H9 (cell line): ENCODE measurements around the gene TTC27. TPM values are rescaled to one million over a fixed set of nuclear protein-coding genes. Genes with fewer than 3 reads are reported as not detected.

Experiments
- DNase-seq: peaks from one replicate; pipeline ENCODE4 v3.0.0-alpha.2; 2017
- H2AFZ ChIP-seq: one replicate; pipeline ENCODE4 v1.6.1; 2013; ENCODE audit warnings: mild to moderate bottlenecking, low read length, control low read depth, moderate library complexity
- H2AK5ac ChIP-seq: 2 replicates; pipeline ENCODE4 v1.6.1; 2013; ENCODE audit warnings: low read length, control low read depth, mixed read lengths; ENCODE audit not compliant: insufficient read length
- H2BK120ac ChIP-seq: one replicate; pipeline ENCODE4 v1.6.1; 2013; ENCODE audit warnings: low read depth, mild to moderate bottlenecking, low read length, control low read depth, inconsistent platforms; ENCODE audit not compliant: poor library complexity, severe bottlenecking
- H2BK12ac ChIP-seq: 2 replicates; pipeline ENCODE4 v1.6.1; 2013; ENCODE audit warnings: low read length, control low read depth, mixed read lengths, low read depth; ENCODE audit not compliant: insufficient read length
- H2BK15ac ChIP-seq: 2 replicates; pipeline ENCODE4 v1.6.1; 2013; ENCODE audit warnings: low read depth, low read length, control low read depth
- H2BK20ac ChIP-seq: one replicate; pipeline ENCODE4 v1.6.1; 2013; ENCODE audit warnings: low read depth, mild to moderate bottlenecking, low read length, control low read depth, inconsistent platforms; ENCODE audit not compliant: poor library complexity, severe bottlenecking
- H2BK5ac ChIP-seq: 2 replicates; pipeline ENCODE4 v1.6.1; 2013; ENCODE audit warnings: low read length, control low read depth, mixed read lengths; ENCODE audit not compliant: insufficient read length
- H3K14ac ChIP-seq: 2 replicates; pipeline ENCODE4 v1.6.1; 2013; ENCODE audit warnings: low read length, control low read depth; ENCODE audit not compliant: insufficient read depth
- H3K18ac ChIP-seq: 2 replicates; pipeline ENCODE4 v1.6.1; 2013; ENCODE audit warnings: low read depth, mild to moderate bottlenecking, mixed read lengths, low read length, control low read depth; ENCODE audit not compliant: insufficient read length
- H3K23ac ChIP-seq: 2 replicates; pipeline ENCODE4 v1.6.1; 2013; ENCODE audit warnings: low read length, control low read depth, mixed read lengths, low read depth; ENCODE audit not compliant: insufficient read length
- H3K23me2 ChIP-seq: 2 replicates; pipeline ENCODE4 v1.6.1; 2013; ENCODE audit warnings: low read depth, mild to moderate bottlenecking, mixed read lengths, low read length, control low read depth; ENCODE audit not compliant: insufficient read length, poor library complexity, severe bottlenecking
- H3K27ac ChIP-seq: 2 replicates; pipeline ENCODE4 v1.5.1; 2013; ENCODE audit warnings: low read length, control low read depth, mixed read lengths, low read depth; ENCODE audit not compliant: insufficient read length
- H3K27me3 ChIP-seq: 2 replicates; pipeline ENCODE4 v1.6.1; 2013; ENCODE audit warnings: low read length, control low read depth, inconsistent platforms; ENCODE audit not compliant: insufficient read depth
- H3K4ac ChIP-seq: 2 replicates; pipeline ENCODE4 v1.6.1; 2013; ENCODE audit warnings: low read depth, mild to moderate bottlenecking, control low read depth, inconsistent platforms, low read length, moderate library complexity
- H3K4me1 ChIP-seq: 2 replicates; pipeline ENCODE4 v1.6.1; 2013; ENCODE audit warnings: low read length, control low read depth, inconsistent platforms; ENCODE audit not compliant: insufficient read depth
- H3K4me2 ChIP-seq: 2 replicates; pipeline ENCODE4 v1.6.1; 2013; ENCODE audit warnings: low read length, control low read depth, mixed read lengths; ENCODE audit not compliant: insufficient read length, insufficient read depth
- H3K56ac ChIP-seq: 2 replicates; pipeline ENCODE4 v1.6.1; 2013; ENCODE audit warnings: low read depth, mild to moderate bottlenecking, mixed read lengths, low read length, control low read depth; ENCODE audit not compliant: insufficient read length
- H3K79me1 ChIP-seq: 2 replicates; pipeline ENCODE4 v1.6.1; 2013; ENCODE audit warnings: low read depth, mild to moderate bottlenecking, moderate library complexity, low read length, control low read depth, inconsistent platforms; ENCODE audit not compliant: insufficient read depth, poor library complexity, severe bottlenecking
- H3K79me2 ChIP-seq: 2 replicates; pipeline ENCODE4 v1.6.1; 2013; ENCODE audit warnings: low read length, control low read depth, inconsistent platforms; ENCODE audit not compliant: insufficient read depth
- H3K9ac ChIP-seq: 2 replicates; pipeline ENCODE4 v1.6.1; 2013; ENCODE audit warnings: low read length, control low read depth, mixed read lengths; ENCODE audit not compliant: insufficient read length; ENCODE audit errors: extremely low read depth
- H3K9me3 ChIP-seq: one replicate; pipeline ENCODE4 v1.6.1; 2013; ENCODE audit warnings: low read depth, low read length, inconsistent platforms; ENCODE audit not compliant: control insufficient read depth
- H3T11ph ChIP-seq: one replicate; pipeline ENCODE4 v1.6.1; 2013; ENCODE audit warnings: mild to moderate bottlenecking, low read length, control low read depth, inconsistent platforms
- H4K20me1 ChIP-seq: one replicate; pipeline ENCODE4 v1.6.1; 2013; ENCODE audit not compliant: control insufficient read depth, insufficient read length, insufficient read depth
- H4K5ac ChIP-seq: 2 replicates; pipeline ENCODE4 v1.6.1; 2013; ENCODE audit warnings: low read depth, mild to moderate bottlenecking, mixed read lengths, low read length, control low read depth; ENCODE audit not compliant: insufficient read length
- H4K8ac ChIP-seq: replicated peaks from 2 replicates; pipeline ENCODE4 v1.6.1; 2013; ENCODE audit warnings: low read length, control low read depth, mixed read lengths, low read depth; ENCODE audit not compliant: insufficient read length
- H4K91ac ChIP-seq: 2 replicates; pipeline ENCODE4 v1.6.1; 2013; ENCODE audit warnings: low read depth, mild to moderate bottlenecking, moderate library complexity, mixed read lengths, low read length, control low read depth; ENCODE audit not compliant: insufficient read length
- H3K27ac Mint-ChIP-seq, 3 experiments: 2 replicates in 2 of 3; 3 replicates in 1 of 3; pipeline ENCODE4 v1.8.0; 2020 to 2021; ENCODE audit warnings: mixed read lengths in 3 of 3, mild to moderate bottlenecking in 1 of 3, moderate library complexity in 1 of 3
- H3K27me3 Mint-ChIP-seq: 2 replicates; pipeline ENCODE4 v1.8.0; 2021; ENCODE audit warnings: low read depth, mild to moderate bottlenecking, moderate library complexity, mixed read lengths
- H3K36me3 Mint-ChIP-seq, 3 experiments: 2 replicates in 2 of 3; 3 replicates in 1 of 3; pipeline ENCODE4 v1.8.0; 2020 to 2021; ENCODE audit warnings: low read depth in 3 of 3, mixed read lengths in 3 of 3; ENCODE audit not compliant: insufficient read depth in 1 of 3
- H3K4me1 Mint-ChIP-seq, 2 experiments: 2 replicates each; pipeline ENCODE4 v1.8.0; 2020; ENCODE audit warnings: mixed read lengths in 2 of 2
- H3K4me3 Mint-ChIP-seq, 2 experiments: 2 replicates in 1 of 2; 3 replicates in 1 of 2; pipeline ENCODE4 v1.8.0; 2020 to 2021; ENCODE audit warnings: mild to moderate bottlenecking in 2 of 2, mixed read lengths in 2 of 2, moderate library complexity in 1 of 2
- H3K9me3 Mint-ChIP-seq, 2 experiments: 2 replicates in 1 of 2; 3 replicates in 1 of 2; pipeline ENCODE4 v1.8.0; 2020; ENCODE audit warnings: mild to moderate bottlenecking in 2 of 2, mixed read lengths in 2 of 2, moderate library complexity in 1 of 2
- WGBS: extraction: QIAGEN DNeasy Blood & Tissue Kit; methylation state at CpG from one replicate; pipeline ENCODE4 v1.1.7; 2013; ENCODE audit warnings: missing lambda C conversion rate, low lambda C conversion rate, mixed read lengths; ENCODE audit not compliant: insufficient read length; ENCODE audit errors: extremely low coverage; 5-methylcytosine and 5-hydroxymethylcytosine counted together
- total RNA-seq: library from RNA; stranded (reverse); gene quantifications from 2 replicates; pipeline ENCODE4 v1.2.1, GENCODE V29; 2021
- TF ChIP-seq, protein P1 (sequence below): fragments of 200-600 bp; sonication (generic); conservative IDR thresholded peaks from 3 replicates; pipeline ENCODE4 v1.8.0; 2021; ENCODE audit warnings: antibody characterized with exemption, mild to moderate bottlenecking

Gene TTC27
- total RNA-seq, 1 experiment from 2014 or later: 26.0 TPM

DNA sequence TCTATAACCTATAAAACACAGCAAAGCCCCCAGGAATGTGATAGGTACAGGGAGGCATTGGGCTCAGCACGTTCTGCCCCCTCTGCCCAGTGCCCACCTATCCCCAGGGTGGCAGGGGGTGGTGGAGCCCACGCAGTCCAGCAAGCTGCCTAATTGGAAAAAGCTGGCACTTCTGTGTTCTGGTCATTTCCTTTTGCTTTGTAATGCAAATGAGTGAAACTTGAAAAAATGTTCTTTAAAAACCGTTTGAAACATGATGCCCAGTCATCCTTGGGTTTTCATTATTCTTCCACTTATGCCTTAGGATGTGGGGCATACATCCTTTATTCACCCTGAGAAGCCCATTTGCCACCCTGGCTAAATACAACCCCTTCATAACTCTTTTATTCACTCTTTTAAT, 229.0 kb downstream of the TTC27 start:
- Histone ChIP-seq H3K14ac (no peak overlapping the region), H3K23ac (no peak overlapping the region), H3K9me3 (no peaks in the 10 kb centered on the region), H3K27me3 (no peaks in the 10 kb centered on the region), H2BK120ac (no peak overlapping the region), H3T11ph (no peak overlapping the region), H3K56ac (no peak overlapping the region), H3K9ac (no peak overlapping the region), H3K79me2 (no peaks in the 10 kb centered on the region), H2BK12ac (no peak overlapping the region), H2BK5ac (no peak overlapping the region), H3K23me2 (no peaks in the 10 kb centered on the region), H3K4me1 (no peaks in the 10 kb centered on the region; the same call in 1 of the 2 replicates), H3K4ac (no peak overlapping the region), H2BK15ac (no peak overlapping the region), H2AK5ac (no peak overlapping the region), H2BK20ac (no peak overlapping the region), H2AFZ (no peak overlapping the region), H3K79me1 (no peaks in the 10 kb centered on the region), H3K27ac (no peak overlapping the region), H3K18ac (no peak overlapping the region), H4K20me1 (no peaks in the 10 kb centered on the region), H4K8ac (no peak overlapping the region), H4K91ac (no peak overlapping the region), H4K5ac (no peak overlapping the region), H3K4me2 (no peak overlapping the region)
- Mint-ChIP-seq H3K27ac (no peak overlapping the region), H3K9me3 (no peaks in the 10 kb centered on the region), H3K36me3 (no peaks in the 10 kb centered on the region), H3K27me3 (no peaks in the 10 kb centered on the region), H3K4me1 (peaks cover 0 to 8% of the 10 kb centered on the region in 2 experiments; a peak in 3 of 4 replicates), H3K4me3 (no peak overlapping the region)
- TF ChIP-seq, protein P1, sequence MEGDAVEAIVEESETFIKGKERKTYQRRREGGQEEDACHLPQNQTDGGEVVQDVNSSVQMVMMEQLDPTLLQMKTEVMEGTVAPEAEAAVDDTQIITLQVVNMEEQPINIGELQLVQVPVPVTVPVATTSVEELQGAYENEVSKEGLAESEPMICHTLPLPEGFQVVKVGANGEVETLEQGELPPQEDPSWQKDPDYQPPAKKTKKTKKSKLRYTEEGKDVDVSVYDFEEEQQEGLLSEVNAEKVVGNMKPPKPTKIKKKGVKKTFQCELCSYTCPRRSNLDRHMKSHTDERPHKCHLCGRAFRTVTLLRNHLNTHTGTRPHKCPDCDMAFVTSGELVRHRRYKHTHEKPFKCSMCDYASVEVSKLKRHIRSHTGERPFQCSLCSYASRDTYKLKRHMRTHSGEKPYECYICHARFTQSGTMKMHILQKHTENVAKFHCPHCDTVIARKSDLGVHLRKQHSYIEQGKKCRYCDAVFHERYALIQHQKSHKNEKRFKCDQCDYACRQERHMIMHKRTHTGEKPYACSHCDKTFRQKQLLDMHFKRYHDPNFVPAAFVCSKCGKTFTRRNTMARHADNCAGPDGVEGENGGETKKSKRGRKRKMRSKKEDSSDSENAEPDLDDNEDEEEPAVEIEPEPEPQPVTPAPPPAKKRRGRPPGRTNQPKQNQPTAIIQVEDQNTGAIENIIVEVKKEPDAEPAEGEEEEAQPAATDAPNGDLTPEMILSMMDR: no peak
- no peak for DNase-seq
- no CpG with 5 or more reads among the region's 3 CpGs for WGBS
